Measurements from ENCODE around the gene AP1B1. TPM values are rescaled to one million over a fixed set of nuclear protein-coding genes. Genes with fewer than 3 reads are reported as not detected.
"Not testable (repeated sequence)": the region's sequence is repeated elsewhere in the genome, so short reads cannot be mapped to it uniquely, and the experiment has no call there.

Gene AP1B1
- polyA plus RNA-seq, 1 donor (not counting 4 experiments of a cell fraction or from before 2014, with no cell fraction given), result 55.3 TPM

DNA sequence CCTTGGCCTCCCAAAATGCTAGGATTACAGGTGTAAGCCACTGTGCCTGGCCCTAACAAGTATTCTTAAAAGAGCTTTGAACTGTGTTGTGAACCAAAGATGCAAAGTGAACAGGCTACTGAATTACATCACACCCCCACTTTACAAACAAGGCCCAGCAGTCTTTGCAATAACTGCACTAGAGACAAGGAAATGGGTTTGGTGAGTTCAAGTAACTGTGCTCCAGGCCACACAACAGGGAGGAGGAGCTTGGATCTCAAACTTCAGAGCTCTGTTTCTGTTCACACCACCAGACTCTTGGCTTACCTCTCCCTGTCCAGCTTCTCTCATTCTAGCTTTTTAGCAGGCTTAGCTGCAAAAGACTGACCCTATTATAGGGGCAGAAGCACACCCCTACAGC, 42.4 kb downstream of the AP1B1 start:
- no peak for DNase-seq (ENCODE audit: low read depth, low spot score)

GRCh38 chr22:29344889-29345288, 43.5 kb downstream of the AP1B1 start:
- FAIRE-seq; H3K9me3 ChIP-seq (ENCODE audit: control insufficient read depth, low read depth, low read length); H3K4me3 ChIP-seq (ENCODE audit: control insufficient read depth in 2 of 3, extremely low read depth in 1 of 3, insufficient read depth in 2 of 3, low read depth in 1 of 3, low read length in 3 of 3); H3K27me3 ChIP-seq (ENCODE audit: control insufficient read depth, extremely low read depth, insufficient read depth, low read length); H4K20me1 ChIP-seq (ENCODE audit: control insufficient read depth, extremely low read depth, insufficient read depth, low read length); H3K79me2 ChIP-seq (ENCODE audit: control insufficient read depth, insufficient read depth, low read length); H3K27ac ChIP-seq (ENCODE audit: control insufficient read depth, insufficient read depth, low read length); H3K4me2 ChIP-seq (ENCODE audit: control insufficient read depth, extremely low read depth, insufficient read depth, low read depth, low read length); H3K9ac ChIP-seq (ENCODE audit: control insufficient read depth, extremely low read depth, insufficient read depth, low read length); DNase-seq (ENCODE audit: low read depth, low spot score); dilution Hi-C loops (cut with MboI; ENCODE audit: extremely low pct_ligation_motif_present, low sequenced_read_pairs); H2AFZ ChIP-seq (ENCODE audit: control insufficient read depth, low read length); H3K9me1 ChIP-seq (ENCODE audit: control insufficient read depth, extremely low read depth, insufficient read depth, low read length): not testable (repeated sequence)
- Histone ChIP-seq H3K36me3 (ENCODE audit: control insufficient read depth in 2 of 2, extremely low read depth in 1 of 2, insufficient read depth in 2 of 2, low read length in 2 of 2) (peaks cover 31 to 53% of the 10 kb centered on the region in 2 experiments), H3K4me1 (ENCODE audit: control insufficient read depth, extremely low read depth, insufficient read depth, low read length) (peaks cover 36% of the 10 kb centered on the region)

More for the DNA sequence above, 42.4 kb downstream of the AP1B1 start:
- Histone ChIP-seq H3K9me1 (ENCODE audit: control insufficient read depth, extremely low read depth, insufficient read depth, low read length) (peaks cover 3% of the 10 kb centered on the region), H2AFZ (ENCODE audit: control insufficient read depth, low read length) (no peak overlapping the region), H3K27ac (ENCODE audit: control insufficient read depth, insufficient read depth, low read length) (no peak overlapping the region), H3K9ac (ENCODE audit: control insufficient read depth, extremely low read depth, insufficient read depth, low read length) (no peak overlapping the region), H4K20me1 (ENCODE audit: control insufficient read depth, extremely low read depth, insufficient read depth, low read length) (peaks cover 4% of the 10 kb centered on the region), H3K27me3 (ENCODE audit: control insufficient read depth, extremely low read depth, insufficient read depth, low read length) (no peaks in the 10 kb centered on the region), H3K4me1 (ENCODE audit: control insufficient read depth, extremely low read depth, insufficient read depth, low read length) (peaks cover 25% of the 10 kb centered on the region), H3K4me3 (ENCODE audit: control insufficient read depth in 2 of 3, extremely low read depth in 1 of 3, insufficient read depth in 2 of 3, low read depth in 1 of 3, low read length in 3 of 3) (no peak overlapping the region), H3K9me3 (ENCODE audit: control insufficient read depth, low read depth, low read length) (no peaks in the 10 kb centered on the region), H3K36me3 (ENCODE audit: control insufficient read depth in 2 of 2, extremely low read depth in 1 of 2, insufficient read depth in 2 of 2, low read length in 2 of 2) (peaks cover 33 to 56% of the 10 kb centered on the region in 2 experiments), H3K4me2 (ENCODE audit: control insufficient read depth, extremely low read depth, insufficient read depth, low read depth, low read length) (no peak overlapping the region), H3K79me2 (ENCODE audit: control insufficient read depth, insufficient read depth, low read length) (no peaks in the 10 kb centered on the region)
- TF ChIP-seq EZH2 (IDR thresholded peaks at IDR 0.05; ENCODE audit: low read length) (no peak), CTCF (optimal IDR thresholded peaks at IDR 0.05 in 1 of 3, IDR thresholded peaks at IDR 0.05 in 1 of 3, conservative IDR thresholded peaks at IDR 0.05 in 1 of 3; ENCODE audit: extremely low read depth in 1 of 3, insufficient read depth in 2 of 3, low read length in 3 of 3) (no peak)
- dilution Hi-C loops (cut with MboI; ENCODE audit: extremely low pct_ligation_motif_present, low sequenced_read_pairs), result no loop called here
- FAIRE-seq, result peak; percentile 57

- Histone ChIP-seq H3K27ac (ENCODE audit: control insufficient read depth, insufficient read depth, low read length) (peak overlapping the region; percentile 3), H3K27me3 (ENCODE audit: control insufficient read depth, extremely low read depth, insufficient read depth, low read length) (no peaks in the 10 kb centered on the region), H3K9me1 (ENCODE audit: control insufficient read depth, extremely low read depth, insufficient read depth, low read length) (peaks cover 7% of the 10 kb centered on the region), H3K4me2 (ENCODE audit: control insufficient read depth, extremely low read depth, insufficient read depth, low read depth, low read length) (no peak overlapping the region), H3K9me3 (ENCODE audit: control insufficient read depth, low read depth, low read length) (no peaks in the 10 kb centered on the region), H4K20me1 (ENCODE audit: control insufficient read depth, extremely low read depth, insufficient read depth, low read length) (peaks cover 6% of the 10 kb centered on the region), H3K36me3 (ENCODE audit: control insufficient read depth in 2 of 2, extremely low read depth in 1 of 2, insufficient read depth in 2 of 2, low read length in 2 of 2) (peaks cover 29 to 51% of the 10 kb centered on the region in 2 experiments), H3K4me1 (ENCODE audit: control insufficient read depth, extremely low read depth, insufficient read depth, low read length) (peaks cover 43% of the 10 kb centered on the region), H3K9ac (ENCODE audit: control insufficient read depth, extremely low read depth, insufficient read depth, low read length) (no peak overlapping the region), H3K4me3 (ENCODE audit: control insufficient read depth in 2 of 3, extremely low read depth in 1 of 3, insufficient read depth in 2 of 3, low read depth in 1 of 3, low read length in 3 of 3) (no peak overlapping the region), H2AFZ (ENCODE audit: control insufficient read depth, low read length) (no peak overlapping the region), H3K79me2 (ENCODE audit: control insufficient read depth, insufficient read depth, low read length) (no peaks in the 10 kb centered on the region)
- FAIRE-seq (peak; percentile 98), DNase-seq (ENCODE audit: low read depth, low spot score) (peak; percentile 66)
- dilution Hi-C loops (cut with MboI; ENCODE audit: extremely low pct_ligation_motif_present, low sequenced_read_pairs), result no loop called here
- TF ChIP-seq EZH2 (IDR thresholded peaks at IDR 0.05; ENCODE audit: low read length) (no peak), CTCF (optimal IDR thresholded peaks at IDR 0.05 in 1 of 3, IDR thresholded peaks at IDR 0.05 in 1 of 3, conservative IDR thresholded peaks at IDR 0.05 in 1 of 3; ENCODE audit: extremely low read depth in 1 of 3, insufficient read depth in 2 of 3, low read length in 3 of 3) (no peak)
These were observed 44.2 kb downstream of the AP1B1 start for GRCh38 chr22:29344137-29344536.

Measured in keratinocyte (primary cell).